Keratinocyte (primary cell): ENCODE results near the gene NLRC5. TPM values are rescaled to one million over a fixed set of nuclear protein-coding genes. Genes with fewer than 3 reads are reported as not detected.
"Not testable (repeated sequence)": the region's sequence is repeated elsewhere in the genome, so short reads cannot be mapped to it uniquely, and the experiment has no call there.

Source experiments
- DNase-seq: peaks from one replicate; pipeline ENCODE4 v3.0.0-alpha.2; 2011; ENCODE audit warnings: low read depth, missing footprints, low spot score
- FAIRE-seq: peaks from 2 replicates; lab custom pipeline; 2011; peaks lifted over from hg19 to GRCh38; lab: Jason Lieb, UNC
- H2AFZ ChIP-seq: 2 replicates; pipeline ENCODE4 v1.6.0; 2012; ENCODE audit warnings: low read length, control low read depth, inconsistent platforms; ENCODE audit not compliant: control insufficient read depth
- H3K27ac ChIP-seq: 2 replicates; pipeline ENCODE4 v1.5.1; 2011; ENCODE audit warnings: low read length; ENCODE audit not compliant: control insufficient read depth, insufficient read depth
- H3K27me3 ChIP-seq: 3 replicates; pipeline ENCODE4 v1.6.0; 2011; ENCODE audit warnings: low read length; ENCODE audit not compliant: control insufficient read depth, insufficient read depth; ENCODE audit errors: extremely low read depth
- H3K36me3 ChIP-seq, 2 experiments: 2 replicates in 1 of 2; 3 replicates in 1 of 2; pipeline ENCODE4 v1.5.1; 2011; ENCODE audit warnings: low read length in 2 of 2, mild to moderate bottlenecking in 1 of 2; ENCODE audit not compliant: control insufficient read depth in 2 of 2, insufficient read depth in 2 of 2; ENCODE audit errors: extremely low read depth in 1 of 2
- H3K4me1 ChIP-seq: 3 replicates; pipeline ENCODE4 v1.5.1; 2011; ENCODE audit warnings: low read length; ENCODE audit not compliant: control insufficient read depth, insufficient read depth; ENCODE audit errors: extremely low read depth
- H3K4me2 ChIP-seq: 3 replicates; pipeline ENCODE4 v1.6.0; 2011; ENCODE audit warnings: low read depth, low read length; ENCODE audit not compliant: control insufficient read depth, insufficient read depth; ENCODE audit errors: extremely low read depth
- H3K4me3 ChIP-seq, 3 experiments: fragments of 200-600 bp in 1 of 3; sonication (generic) in 1 of 3; 2 replicates in 2 of 3; 3 replicates in 1 of 3; pipeline ENCODE4 v1.5.1; 2011 to 2016; ENCODE audit warnings: low read length in 3 of 3, mild to moderate bottlenecking in 3 of 3, control low read depth in 2 of 3, inconsistent platforms in 1 of 3, low read depth in 1 of 3, mixed read lengths in 1 of 3, mixed run types in 1 of 3, moderate library complexity in 1 of 3; ENCODE audit not compliant: control insufficient read depth in 2 of 3, insufficient read depth in 2 of 3; ENCODE audit errors: extremely low read depth in 1 of 3
- H3K79me2 ChIP-seq: 2 replicates; pipeline ENCODE4 v1.6.0; 2012; ENCODE audit warnings: low read length; ENCODE audit not compliant: control insufficient read depth, insufficient read depth
- H3K9ac ChIP-seq: 3 replicates; pipeline ENCODE4 v1.6.0; 2011; ENCODE audit warnings: low read length; ENCODE audit not compliant: control insufficient read depth, insufficient read depth; ENCODE audit errors: extremely low read depth
- H3K9me1 ChIP-seq: 3 replicates; pipeline ENCODE4 v1.6.0; 2011; ENCODE audit warnings: low read length; ENCODE audit not compliant: control insufficient read depth, insufficient read depth; ENCODE audit errors: extremely low read depth
- H3K9me3 ChIP-seq: 2 replicates; pipeline ENCODE4 v1.5.1; 2012; ENCODE audit warnings: low read depth, low read length; ENCODE audit not compliant: control insufficient read depth
- H4K20me1 ChIP-seq: 3 replicates; pipeline ENCODE4 v1.6.0; 2011; ENCODE audit warnings: low read length; ENCODE audit not compliant: control insufficient read depth, insufficient read depth; ENCODE audit errors: extremely low read depth
- CTCF ChIP-seq, 3 experiments: IDR thresholded peaks in 1 of 3; conservative IDR thresholded peaks in 1 of 3; optimal IDR thresholded peaks in 1 of 3; 2 replicates in 2 of 3; 3 replicates in 1 of 3; pipeline versions ENCODE3 to v1.5.1; 2011; ENCODE audit warnings: low read length in 3 of 3, mild to moderate bottlenecking in 3 of 3, moderate library complexity in 2 of 3, control low read depth in 1 of 3, inconsistent platforms in 1 of 3; ENCODE audit not compliant: insufficient read depth in 2 of 3; ENCODE audit errors: extremely low read depth in 1 of 3
- EZH2 ChIP-seq: IDR thresholded peaks from one replicate; pipeline ENCODE4 v1.6.1; 2012; ENCODE audit warnings: inconsistent platforms, mild to moderate bottlenecking, low read length, moderate library complexity
- dilution Hi-C: fragments of 300-500 bp; cut with MboI; formaldehyde crosslinking; loops from one replicate; pipeline ENCODE4 v1.7.0; 2020; ENCODE audit warnings: low sequenced_read_pairs; ENCODE audit not compliant: extremely low pct_ligation_motif_present
- polyA plus RNA-seq, 5 experiments: library from polyadenylated mRNA; depleted of rRNA in 3 of 5; stranded (reverse) in 3 of 5; stranded (forward) in 1 of 5; unstranded in 1 of 5; fragments of >200 nt; gene quantifications; 1 replicate in 1 of 5; 2 replicates in 3 of 5; 3 replicates in 1 of 5; pipeline versions ENCODE4 v1.2.1 to v1.2.3, GENCODE V29; 2011 to 2012; ENCODE audit warnings: missing spikeins in 2 of 5, low read depth in 1 of 5, low replicate concordance in 1 of 5

Gene NLRC5
- polyA plus RNA-seq, 1 donor (not counting 4 experiments of a cell fraction or from before 2014, with no cell fraction given): 7.8 TPM

- peaks cover 32% of the 10 kb centered on the region for H3K4me1 ChIP-seq
- no peaks in the 10 kb centered on the region for H3K27me3 ChIP-seq
- H3K9ac ChIP-seq: no peak overlapping the region
- H4K20me1 ChIP-seq: no peaks in the 10 kb centered on the region
- FAIRE-seq: no peak
- no peaks in the 10 kb centered on the region for H3K9me1 ChIP-seq
- H3K27ac ChIP-seq: no peak overlapping the region
- H2AFZ ChIP-seq: no peak overlapping the region
- no peak overlapping the region for H3K4me3 ChIP-seq
- TF ChIP-seq CTCF (optimal IDR thresholded peaks at IDR 0.05 in 1 of 3, IDR thresholded peaks at IDR 0.05 in 1 of 3, conservative IDR thresholded peaks at IDR 0.05 in 1 of 3; ENCODE audit: extremely low read depth in 1 of 3, insufficient read depth in 2 of 3, low read length in 3 of 3): no peak
- no peak for TF ChIP-seq EZH2
- no peak overlapping the region for H3K4me2 ChIP-seq
- no peaks in the 10 kb centered on the region for H3K9me3 ChIP-seq
- H3K36me3 ChIP-seq: no peaks in the 10 kb centered on the region
- no peak for DNase-seq
- H3K79me2 ChIP-seq: peaks cover 3% of the 10 kb centered on the region
- dilution Hi-C loops: no loop called here
Observed at GRCh38 chr16:56986361-56986760, 3.0 kb upstream of the NLRC5 start.

GRCh38 chr16:56986908-56987307, 2.4 kb upstream of the NLRC5 start:
- FAIRE-seq, H4K20me1 ChIP-seq, H3K9ac ChIP-seq, H2AFZ ChIP-seq, dilution Hi-C loops, DNase-seq, H3K27ac ChIP-seq, H3K9me3 ChIP-seq, H3K79me2 ChIP-seq, H3K27me3 ChIP-seq, H3K36me3 ChIP-seq, H3K4me3 ChIP-seq, H3K4me2 ChIP-seq, H3K9me1 ChIP-seq: not testable (repeated sequence)
- peaks cover 36% of the 10 kb centered on the region for H3K4me1 ChIP-seq

- no peak for FAIRE-seq
- dilution Hi-C loops: no loop called here
- H3K9ac ChIP-seq: no peak overlapping the region
Observed at GRCh38 chr16:56987692-56988091, 1.7 kb upstream of the NLRC5 start.

More at GRCh38 chr16:56987692-56988091, 1.7 kb upstream of the NLRC5 start:
- Histone ChIP-seq H4K20me1 (no peaks in the 10 kb centered on the region), H3K27me3 (no peaks in the 10 kb centered on the region), H3K36me3 (no peaks in the 10 kb centered on the region), H3K4me1 (peaks cover 39% of the 10 kb centered on the region), H3K4me2 (no peak overlapping the region), H3K79me2 (peaks cover 7% of the 10 kb centered on the region), H3K9me3 (no peaks in the 10 kb centered on the region), H3K9me1 (no peaks in the 10 kb centered on the region), H3K27ac (no peak overlapping the region), H2AFZ (no peak overlapping the region), H3K4me3 (no peak overlapping the region)
- no peak for DNase-seq
- no peak for TF ChIP-seq EZH2
- TF ChIP-seq CTCF (optimal IDR thresholded peaks at IDR 0.05 in 1 of 3, IDR thresholded peaks at IDR 0.05 in 1 of 3, conservative IDR thresholded peaks at IDR 0.05 in 1 of 3; ENCODE audit: extremely low read depth in 1 of 3, insufficient read depth in 2 of 3, low read length in 3 of 3): no peak
